Measurements from ENCODE around the gene DTNA. TPM values are rescaled to one million over a fixed set of nuclear protein-coding genes. Genes with fewer than 3 reads are reported as not detected.

The DTNA gene
- total RNA-seq, 1 donor from 2014 or later: 7.1 TPM

GRCh38 chr18:34740101-34740500 is 30.0 kb downstream of the DTNA start:
- Mint-ChIP-seq H3K36me3 (ENCODE audit: unreplicated experiment) (no peaks in the 10 kb centered on the region), H3K27ac (ENCODE audit: unreplicated experiment) (no peak overlapping the region), H3K4me3 (ENCODE audit: unreplicated experiment) (no peak overlapping the region), H3K27me3 (ENCODE audit: unreplicated experiment) (no peaks in the 10 kb centered on the region), H3K4me1 (ENCODE audit: unreplicated experiment) (peaks cover 23% of the 10 kb centered on the region), H3K9me3 (ENCODE audit: unreplicated experiment) (no peaks in the 10 kb centered on the region)
- TF ChIP-seq CTCF (IDR thresholded peaks at IDR 0.05): no peak
- no peak for DNase-seq (ENCODE audit: extremely low spot score, unreplicated experiment)

- no peak for DNase-seq (ENCODE audit: extremely low spot score, unreplicated experiment)
- no peaks in the 10 kb centered on the region for H3K36me3 Mint-ChIP-seq (ENCODE audit: unreplicated experiment)
- no peaks in the 10 kb centered on the region for H3K9me3 Mint-ChIP-seq (ENCODE audit: unreplicated experiment)
- no peak overlapping the region for H3K27ac Mint-ChIP-seq (ENCODE audit: unreplicated experiment)
- H3K4me3 Mint-ChIP-seq (ENCODE audit: unreplicated experiment): no peak overlapping the region
- peaks cover 23% of the 10 kb centered on the region for H3K4me1 Mint-ChIP-seq (ENCODE audit: unreplicated experiment)
- no peaks in the 10 kb centered on the region for H3K27me3 Mint-ChIP-seq (ENCODE audit: unreplicated experiment)
- TF ChIP-seq CTCF (IDR thresholded peaks at IDR 0.05): no peak
These were observed 30.6 kb downstream of the DTNA start for GRCh38 chr18:34740724-34741123.

- H3K27ac Mint-ChIP-seq (ENCODE audit: unreplicated experiment): no peak overlapping the region
- H3K4me1 Mint-ChIP-seq (ENCODE audit: unreplicated experiment): peaks cover 23% of the 10 kb centered on the region
- DNase-seq (ENCODE audit: extremely low spot score, unreplicated experiment): no peak
- no peaks in the 10 kb centered on the region for H3K27me3 Mint-ChIP-seq (ENCODE audit: unreplicated experiment)
- TF ChIP-seq CTCF (IDR thresholded peaks at IDR 0.05): no peak
- no peaks in the 10 kb centered on the region for H3K36me3 Mint-ChIP-seq (ENCODE audit: unreplicated experiment)
- H3K4me3 Mint-ChIP-seq (ENCODE audit: unreplicated experiment): no peak overlapping the region
- H3K9me3 Mint-ChIP-seq (ENCODE audit: unreplicated experiment): no peaks in the 10 kb centered on the region
These were observed 31.3 kb downstream of the DTNA start for GRCh38 chr18:34741401-34741800.

GRCh38 chr18:34742891-34743341 is 32.8 kb downstream of the DTNA start:
- Mint-ChIP-seq H3K4me1 (ENCODE audit: unreplicated experiment) (peaks cover 17% of the 10 kb centered on the region), H3K4me3 (ENCODE audit: unreplicated experiment) (no peak overlapping the region), H3K9me3 (ENCODE audit: unreplicated experiment) (no peaks in the 10 kb centered on the region), H3K27ac (ENCODE audit: unreplicated experiment) (no peak overlapping the region), H3K27me3 (ENCODE audit: unreplicated experiment) (no peaks in the 10 kb centered on the region), H3K36me3 (ENCODE audit: unreplicated experiment) (no peaks in the 10 kb centered on the region)
- DNase-seq (ENCODE audit: extremely low spot score, unreplicated experiment): no peak
- no peak for TF ChIP-seq CTCF (IDR thresholded peaks at IDR 0.05)

- Mint-ChIP-seq H3K4me1 (ENCODE audit: unreplicated experiment) (peaks cover under 1% of the 10 kb centered on the region), H3K9me3 (ENCODE audit: unreplicated experiment) (no peaks in the 10 kb centered on the region), H3K27me3 (ENCODE audit: unreplicated experiment) (no peaks in the 10 kb centered on the region), H3K27ac (ENCODE audit: unreplicated experiment) (no peak overlapping the region), H3K4me3 (ENCODE audit: unreplicated experiment) (no peak overlapping the region), H3K36me3 (ENCODE audit: unreplicated experiment) (no peaks in the 10 kb centered on the region)
- no peak for DNase-seq (ENCODE audit: extremely low spot score, unreplicated experiment)
- no peak for TF ChIP-seq CTCF (IDR thresholded peaks at IDR 0.05)
These were observed 34.5 kb downstream of the DTNA start for GRCh38 chr18:34744569-34744968.
